GM13976 (cell line): ENCODE data around the gene ZNF280D.

ENCODE experiments used
- DNase-seq: peaks from one replicate; pipeline ENCODE4 v3.0.0; 2012; ENCODE audit warnings: low spot score
- CTCF ChIP-seq: IDR thresholded peaks from 2 replicates; pipeline ENCODE4 v1.5.1; 2012; ENCODE audit warnings: borderline replicate concordance, mild to moderate bottlenecking; ENCODE audit not compliant: insufficient read depth; ENCODE audit errors: extremely low read depth, missing control alignments, control extremely low read depth
- in situ Hi-C: fragments of 300-500 bp; cut with MboI; formaldehyde crosslinking; loops from one replicate; pipeline ENCODE4 v1.12.0; 2022; ENCODE audit warnings: low sequenced_read_pairs, mixed read lengths, inconsistent platforms; ENCODE audit not compliant: unreplicated experiment

The ZNF280D gene

DNA sequence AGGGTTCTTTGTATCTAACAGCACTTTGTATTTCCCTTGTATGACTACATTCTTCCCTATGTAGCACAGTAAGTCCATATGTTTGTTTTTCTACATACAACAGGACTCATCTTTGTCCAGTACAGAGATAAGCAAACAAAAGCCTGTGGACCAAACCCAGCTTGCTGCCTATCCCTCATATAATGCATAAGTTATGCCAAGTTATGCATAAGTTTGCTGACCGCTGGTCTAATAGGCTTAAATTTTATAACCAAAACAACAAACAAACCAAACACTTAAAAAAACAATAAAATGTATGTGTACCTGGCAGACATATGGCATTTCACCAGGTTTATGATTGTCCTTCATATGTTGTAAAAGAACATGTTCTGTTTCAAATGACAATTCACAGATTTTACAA lies 56.0 kb downstream of the ZNF280D start:
- in situ Hi-C loops = no loop called here
- no peak for DNase-seq

GRCh38 chr15:56675930-56676329 lies 57.4 kb downstream of the ZNF280D start:
- in situ Hi-C loops = no loop called here
- DNase-seq = no peak
- no peak for TF ChIP-seq CTCF

More for the DNA sequence above, 56.0 kb downstream of the ZNF280D start:
- TF ChIP-seq CTCF = no peak

DNA sequence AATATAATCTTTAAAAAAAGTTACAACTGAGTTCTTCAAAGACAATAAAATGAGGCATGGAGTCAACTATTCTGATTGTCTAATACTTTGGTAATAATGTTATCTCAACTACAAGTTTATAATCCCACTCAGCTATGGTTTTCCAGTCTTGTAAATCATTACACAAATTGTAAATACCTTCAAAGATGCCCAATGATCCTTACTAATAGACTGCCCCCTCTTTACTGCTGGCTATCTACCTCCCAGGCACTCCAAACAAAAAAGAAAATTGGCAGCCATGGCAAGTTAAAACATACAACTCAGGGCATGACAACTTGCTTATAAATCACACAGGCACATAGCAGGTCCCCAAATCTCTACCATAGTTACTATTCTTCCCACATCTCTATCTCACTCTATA lies 58.5 kb downstream of the ZNF280D start:
- no peak for DNase-seq
- no peak for TF ChIP-seq CTCF
- in situ Hi-C loops = no loop called here

GRCh38 chr15:56672721-56673120 lies 60.6 kb downstream of the ZNF280D start:
- DNase-seq = no peak
- in situ Hi-C loops = no loop called here
- TF ChIP-seq CTCF = no peak

GRCh38 chr15:56667517-56667916 lies 65.8 kb downstream of the ZNF280D start:
- in situ Hi-C loops = no loop called here
- DNase-seq = no peak
- TF ChIP-seq CTCF = no peak

GRCh38 chr15:56660943-56661342 lies 72.4 kb downstream of the ZNF280D start:
- DNase-seq = no peak
- no peak for TF ChIP-seq CTCF
- in situ Hi-C loops = no loop called here

DNA sequence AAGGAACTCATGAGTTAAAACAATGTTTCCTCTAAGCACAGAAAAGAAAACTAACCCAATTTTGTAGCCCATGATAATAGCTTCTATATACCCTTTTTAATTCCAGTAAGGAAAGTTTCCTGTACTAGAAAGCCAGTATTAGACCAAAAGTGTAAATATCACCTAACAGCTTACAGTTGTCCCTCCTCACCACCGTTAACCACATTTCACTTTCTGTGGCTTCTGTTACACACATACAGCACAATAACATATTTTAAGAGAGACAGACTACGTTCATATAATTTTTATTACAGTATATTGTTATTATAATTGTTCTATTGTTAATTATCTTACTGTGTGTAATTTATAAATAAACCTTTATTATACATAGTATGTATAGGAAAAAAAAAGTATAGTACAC lies 74.1 kb downstream of the ZNF280D start:
- TF ChIP-seq CTCF = no peak
- in situ Hi-C loops = no loop called here
- no peak for DNase-seq
